HG03442 (cell line): ENCODE measurements around the gene ADTRP.
A peak's percentile ranks its signal among the peaks of the same experiment; 100 is the strongest.
"Not testable (repeated sequence)": the region's sequence is repeated elsewhere in the genome, so short reads cannot be mapped to it uniquely, and the experiment has no call there.

Experiments used
- ATAC-seq: cut with Tn5 transposase; IDR thresholded peaks from one replicate; pipeline ENCODE4 v1.9.1; 2021; ENCODE audit warnings: mild to moderate bottlenecking, moderate library complexity; ENCODE audit not compliant: unreplicated experiment

The ADTRP gene

DNA sequence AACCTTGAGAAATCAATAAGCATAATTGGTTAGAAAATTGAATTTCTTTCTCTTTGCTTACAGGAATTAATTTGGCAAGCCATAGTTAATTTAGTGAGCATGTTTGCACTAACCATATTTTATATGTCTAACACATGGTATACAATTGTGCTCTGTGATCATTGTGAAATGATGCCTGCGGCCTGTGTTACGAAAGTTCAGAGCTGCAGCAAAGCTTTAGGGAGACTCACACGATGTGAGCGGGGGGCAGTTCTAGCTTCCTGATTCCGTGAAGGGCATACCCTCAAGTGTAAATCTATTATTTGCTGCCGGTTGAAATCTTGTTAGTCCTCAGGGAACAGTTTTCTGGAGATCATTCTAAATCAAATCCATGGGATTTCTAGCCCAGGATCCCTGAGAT lies 25.5 kb upstream of the ADTRP start:
- ATAC-seq = no peak

DNA sequence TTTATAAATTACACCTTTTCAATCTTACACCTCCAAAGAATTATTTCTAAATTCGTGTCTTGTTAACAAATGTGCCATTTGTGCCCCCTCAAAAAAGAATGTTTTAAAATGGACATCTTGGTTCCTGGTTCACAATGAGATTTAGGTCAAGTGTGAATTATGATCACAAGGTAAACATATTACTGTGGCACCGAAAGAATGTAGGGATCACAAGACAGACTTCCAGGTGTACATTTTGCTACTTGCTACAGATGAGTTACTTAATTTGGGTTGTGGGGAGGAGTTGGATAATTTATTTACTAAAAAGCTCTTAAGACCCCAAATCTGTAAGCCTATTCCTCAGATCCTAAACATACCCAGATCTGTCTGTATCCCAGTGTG lies 25.0 kb upstream of the ADTRP start:
- no peak for ATAC-seq

DNA sequence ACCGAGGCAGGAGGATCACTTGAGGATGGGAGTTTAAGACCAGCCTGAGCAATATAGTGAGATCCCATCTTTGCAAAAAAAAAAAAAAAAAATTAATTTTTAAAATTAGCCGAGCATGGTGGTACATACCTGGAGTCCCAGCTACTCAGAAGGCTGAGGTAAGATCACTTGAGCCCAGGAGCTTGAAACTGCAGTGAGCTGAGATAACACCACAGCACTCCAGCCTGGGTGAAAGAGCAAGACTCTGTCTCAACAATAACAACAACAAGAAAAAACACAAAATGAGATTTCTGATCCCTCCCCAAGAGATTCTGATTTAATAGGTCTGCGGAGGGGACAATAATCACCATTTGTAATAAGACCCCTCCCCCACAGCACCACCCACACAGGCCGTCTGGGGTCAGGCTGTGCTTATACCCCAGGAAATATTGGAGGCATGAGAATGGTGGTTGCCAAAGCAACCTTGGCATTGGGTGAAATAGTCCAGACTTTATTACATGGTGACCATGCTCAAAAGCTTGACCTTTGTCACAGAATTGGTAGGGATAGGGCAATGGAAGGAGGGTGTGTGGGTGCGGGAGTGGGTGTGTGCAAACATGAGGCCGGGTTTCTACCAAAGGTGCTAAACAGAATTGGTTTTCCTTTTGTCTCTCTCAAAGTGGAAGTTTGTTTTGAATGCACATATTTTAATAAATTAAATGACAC lies 24.4 kb upstream of the ADTRP start:
- ATAC-seq = no peak

DNA sequence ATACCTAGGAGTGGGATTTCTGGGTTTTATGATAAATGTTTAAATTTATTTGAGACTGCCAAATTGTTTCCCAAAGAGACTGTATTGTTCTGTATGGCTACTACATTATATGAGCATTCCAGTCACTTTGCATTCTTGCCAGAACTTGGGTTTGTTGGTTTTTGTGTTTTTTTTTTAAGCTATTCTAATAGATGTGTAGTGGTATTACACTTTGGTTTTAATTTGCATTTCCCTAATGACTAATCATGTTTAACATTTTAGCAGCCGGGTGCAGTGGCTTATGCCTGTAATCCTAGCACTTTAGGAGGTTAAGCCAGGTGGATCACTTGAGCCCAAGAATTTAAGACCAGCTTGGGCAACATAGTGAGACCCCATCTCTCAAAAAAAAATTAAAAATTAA lies 21.9 kb upstream of the ADTRP start:
- ATAC-seq = not testable (repeated sequence)

DNA sequence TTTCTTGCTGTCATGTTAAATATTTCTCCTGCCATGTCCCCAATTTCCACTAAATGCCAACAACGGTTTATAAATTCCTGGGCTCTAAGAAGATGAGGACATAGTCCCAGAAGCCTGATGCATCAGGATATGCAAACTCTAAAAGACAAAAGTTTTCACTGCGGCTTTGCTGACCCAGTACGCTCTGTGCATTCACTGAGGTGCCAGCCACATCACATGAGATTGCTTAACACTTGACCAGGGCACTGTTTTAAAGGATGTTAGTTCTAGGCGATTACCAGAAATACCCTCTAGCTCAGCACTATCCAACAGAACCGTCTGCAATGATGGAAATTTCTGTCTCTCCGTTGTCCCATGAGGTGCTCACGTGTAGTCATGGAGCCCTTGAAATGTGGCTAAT lies 19.9 kb upstream of the ADTRP start:
- ATAC-seq = no peak

DNA sequence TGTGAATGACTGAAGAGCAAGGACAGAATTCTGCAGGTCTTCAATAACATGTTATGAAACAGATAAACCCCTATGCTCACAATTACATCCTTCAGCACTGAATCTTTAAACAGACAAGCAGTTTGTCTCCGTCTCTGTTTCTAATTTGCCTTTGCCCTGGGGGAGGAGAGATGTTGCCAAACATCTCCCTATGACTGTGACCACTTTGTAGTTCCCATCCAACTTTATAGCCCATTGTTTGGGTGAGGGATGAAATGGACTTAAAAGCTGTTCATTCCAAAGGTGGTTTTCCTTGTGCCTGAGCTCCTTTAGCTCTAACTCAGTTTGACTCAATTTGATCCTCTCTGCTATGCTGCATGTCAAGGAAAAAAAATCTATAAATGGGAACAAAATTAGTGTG lies 19.5 kb upstream of the ADTRP start:
- no peak for ATAC-seq

DNA sequence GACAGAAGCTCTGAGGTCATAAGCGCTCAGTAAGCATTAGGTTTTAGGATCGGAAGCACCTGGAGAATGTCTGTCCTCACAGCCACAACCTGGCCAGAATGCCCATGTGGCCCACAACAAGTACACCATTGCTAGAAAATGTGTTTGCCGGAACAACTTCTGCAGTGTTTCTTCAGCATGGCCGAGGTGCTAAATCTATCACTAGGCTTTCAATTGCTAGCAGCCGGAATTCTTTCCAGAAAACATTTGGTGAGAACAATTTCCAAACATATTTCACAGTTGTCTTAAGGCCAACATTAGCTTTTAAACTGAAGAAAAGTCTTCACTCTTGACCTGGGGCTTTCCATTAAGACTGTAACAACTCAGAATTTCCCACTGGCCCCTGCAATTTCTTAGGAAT lies 18.2 kb upstream of the ADTRP start:
- no peak for ATAC-seq

DNA sequence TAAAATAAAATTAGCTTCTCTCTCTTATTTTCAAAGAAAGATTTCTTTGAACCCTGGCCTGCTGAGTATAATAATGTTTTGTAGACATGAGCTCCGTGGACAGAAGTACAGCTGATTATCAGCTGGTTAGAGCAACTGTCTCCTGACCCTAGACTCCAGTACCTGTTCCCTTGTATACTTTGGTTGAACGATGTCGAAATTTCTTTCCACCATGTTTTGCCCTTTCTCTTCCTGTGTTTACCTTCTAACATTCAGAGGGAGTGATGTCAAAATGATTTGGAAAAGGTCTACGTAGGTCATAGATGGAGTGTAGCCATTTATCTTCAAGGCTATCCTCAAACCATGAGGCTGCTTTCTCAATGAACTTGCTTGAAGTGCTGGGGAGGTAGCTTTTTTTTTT lies 16.8 kb upstream of the ADTRP start:
- no peak for ATAC-seq

DNA sequence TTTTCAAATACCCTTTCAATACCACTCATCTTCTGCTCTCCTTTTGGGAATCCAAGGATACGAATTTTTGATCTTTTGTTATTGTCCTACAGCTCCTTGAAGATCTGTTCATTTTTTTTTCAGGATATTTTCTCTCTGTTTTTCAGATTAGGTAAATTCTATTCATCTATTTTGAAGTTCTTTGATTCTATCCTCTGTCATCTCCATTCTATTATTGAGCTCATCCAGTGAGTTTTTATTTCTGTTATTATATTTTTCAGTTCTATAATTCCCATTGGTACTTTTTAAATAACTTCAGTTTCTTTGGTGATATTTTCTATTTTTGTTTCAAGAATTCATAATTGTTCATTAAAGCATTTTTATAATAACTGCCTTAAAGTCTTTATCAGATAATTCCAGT lies 14.7 kb upstream of the ADTRP start:
- ATAC-seq = no peak

DNA sequence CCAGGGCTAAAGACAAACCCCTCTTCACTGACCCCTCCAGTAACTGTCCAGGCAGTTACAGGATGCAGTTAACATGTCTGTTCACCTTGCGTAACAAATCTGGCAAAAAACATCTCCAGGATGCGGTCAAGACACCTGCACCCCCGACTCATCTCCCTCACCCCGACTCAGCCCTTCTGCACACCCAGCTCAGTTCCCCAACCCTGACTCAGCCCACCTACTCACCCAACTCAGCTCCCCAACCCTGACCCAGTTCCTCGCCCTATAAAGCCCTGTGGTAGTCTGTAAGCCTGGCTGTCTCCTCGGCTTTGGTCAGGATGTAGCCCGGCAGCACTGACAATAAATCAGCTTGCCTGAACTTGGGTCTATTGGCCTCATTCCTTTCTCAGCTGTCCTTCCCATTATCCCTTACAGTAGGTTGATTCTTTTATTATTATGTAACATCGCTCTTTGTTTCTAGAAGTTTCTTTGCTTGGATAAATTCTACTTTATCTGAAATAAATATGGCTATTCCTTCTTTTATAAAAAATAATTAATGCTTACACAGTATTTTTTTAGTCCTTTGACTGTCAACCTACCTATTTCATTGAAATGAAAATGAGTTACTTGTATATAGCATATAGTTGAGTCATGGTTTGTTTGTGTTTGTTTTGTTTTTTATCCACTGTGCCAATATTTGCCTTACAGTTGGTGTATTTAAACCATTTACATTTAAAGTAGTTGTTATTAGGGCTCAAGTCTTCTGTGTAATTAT lies 12.9 kb upstream of the ADTRP start:
- ATAC-seq = no peak

DNA sequence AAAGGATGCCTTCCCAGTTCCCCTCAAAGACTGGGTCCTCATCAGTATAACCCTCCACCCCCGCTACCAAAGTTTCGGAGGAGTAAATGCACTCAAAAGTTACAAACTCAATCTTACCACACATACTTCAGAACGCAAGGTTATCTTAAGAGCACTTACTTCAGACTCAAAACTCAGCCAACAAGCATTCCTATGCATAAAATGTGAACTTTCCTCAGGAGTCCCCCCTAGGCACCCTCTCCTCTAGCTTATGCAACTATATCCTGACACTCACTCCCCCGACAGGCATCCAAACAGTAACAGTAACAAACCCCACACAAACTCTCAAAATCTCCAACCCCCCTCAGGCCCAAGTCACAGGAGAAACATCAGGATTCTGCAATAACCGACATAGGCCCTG lies 11.1 kb upstream of the ADTRP start:
- no peak for ATAC-seq

DNA sequence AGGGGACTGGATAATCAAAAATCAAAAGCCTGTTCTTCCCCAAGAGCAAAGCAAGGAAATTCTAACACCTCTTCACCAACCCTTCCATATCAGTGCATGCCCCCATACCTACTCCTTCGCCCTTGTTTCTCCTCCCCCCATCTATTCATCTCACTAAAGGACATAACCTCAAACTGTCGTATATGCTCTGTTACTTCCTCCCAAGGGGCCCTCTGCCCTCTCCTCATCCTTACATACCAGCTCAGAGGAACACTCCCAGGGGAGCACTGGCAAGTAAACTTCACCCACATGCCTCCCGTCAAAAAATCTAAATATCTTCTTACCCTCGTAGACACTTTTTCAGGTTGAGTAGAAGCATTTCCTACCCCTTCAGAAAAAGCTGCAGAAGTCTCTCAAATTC lies 9.4 kb upstream of the ADTRP start:
- ATAC-seq = no peak

DNA sequence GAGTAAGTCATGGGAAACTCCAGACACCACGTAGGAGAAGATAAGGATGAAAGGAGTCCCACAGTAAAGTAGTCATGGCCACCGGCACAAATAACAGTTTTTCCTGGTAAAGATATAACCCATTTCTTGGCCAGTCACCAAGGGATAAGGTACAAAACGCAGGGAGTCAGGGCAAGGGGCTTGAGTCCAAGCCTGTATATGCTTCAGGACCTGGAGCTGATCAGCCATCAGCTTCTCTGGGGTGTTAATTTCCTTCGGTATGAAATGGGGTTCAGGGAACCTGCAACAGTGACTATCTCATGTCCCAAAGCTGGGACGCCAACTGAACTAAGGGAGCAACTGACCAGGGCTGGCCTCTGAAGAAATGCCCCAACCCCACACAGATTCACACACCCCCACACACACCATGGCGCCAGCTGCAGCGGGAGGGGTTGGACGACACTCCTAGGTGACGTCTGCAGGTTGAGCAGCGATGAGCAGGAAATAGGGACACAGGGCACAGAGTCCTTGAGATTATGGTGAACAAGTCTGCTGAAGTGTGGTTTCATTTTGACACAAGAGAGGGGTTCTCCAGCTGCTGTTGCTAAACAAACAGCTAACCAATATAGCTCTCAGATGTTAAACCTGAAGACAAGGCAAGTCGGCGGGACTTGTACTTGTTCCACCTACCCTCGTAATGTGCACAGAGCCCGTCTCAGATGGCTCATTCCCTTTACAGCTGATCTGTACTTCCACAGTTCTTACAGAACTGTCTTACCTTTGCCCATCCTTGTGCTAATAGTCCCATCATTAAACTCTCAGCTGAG lies 7.4 kb upstream of the ADTRP start:
- ATAC-seq = peak; percentile 91

DNA sequence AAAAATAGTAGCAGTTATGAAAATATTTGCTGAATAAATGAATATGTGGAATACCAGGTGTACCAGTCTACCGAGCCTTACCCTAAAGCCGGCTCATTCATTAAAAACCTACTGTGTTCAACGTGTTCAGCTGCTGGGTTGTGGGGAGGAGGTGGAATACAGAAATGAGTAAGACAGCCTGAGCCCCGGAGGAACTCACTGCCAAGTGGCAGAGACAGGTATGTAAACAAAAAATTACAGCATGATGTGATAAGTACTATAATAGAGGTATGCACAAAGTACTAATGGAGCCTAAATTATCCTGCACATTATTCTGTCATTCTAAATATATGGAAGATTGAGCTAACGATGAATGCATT lies 6.8 kb upstream of the ADTRP start:
- peak; percentile 58 for ATAC-seq

DNA sequence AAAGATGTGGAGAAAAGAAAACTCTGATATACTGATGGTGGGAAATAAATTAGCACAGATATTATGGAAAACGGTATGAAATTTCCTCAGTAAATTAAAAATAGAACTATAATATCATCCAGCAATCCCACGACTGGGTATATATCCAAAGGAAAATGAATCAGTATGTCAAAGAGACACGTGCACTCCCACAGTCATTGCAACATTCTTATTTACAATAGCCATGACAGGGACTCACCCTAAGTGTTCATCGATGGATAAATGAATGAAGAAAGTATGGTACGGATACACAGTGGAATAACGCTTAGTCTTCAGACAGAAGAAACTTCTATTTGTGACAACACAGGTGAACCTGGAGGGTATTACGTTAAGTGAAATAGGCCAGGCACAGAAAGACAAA lies 5.7 kb upstream of the ADTRP start:
- no peak for ATAC-seq

DNA sequence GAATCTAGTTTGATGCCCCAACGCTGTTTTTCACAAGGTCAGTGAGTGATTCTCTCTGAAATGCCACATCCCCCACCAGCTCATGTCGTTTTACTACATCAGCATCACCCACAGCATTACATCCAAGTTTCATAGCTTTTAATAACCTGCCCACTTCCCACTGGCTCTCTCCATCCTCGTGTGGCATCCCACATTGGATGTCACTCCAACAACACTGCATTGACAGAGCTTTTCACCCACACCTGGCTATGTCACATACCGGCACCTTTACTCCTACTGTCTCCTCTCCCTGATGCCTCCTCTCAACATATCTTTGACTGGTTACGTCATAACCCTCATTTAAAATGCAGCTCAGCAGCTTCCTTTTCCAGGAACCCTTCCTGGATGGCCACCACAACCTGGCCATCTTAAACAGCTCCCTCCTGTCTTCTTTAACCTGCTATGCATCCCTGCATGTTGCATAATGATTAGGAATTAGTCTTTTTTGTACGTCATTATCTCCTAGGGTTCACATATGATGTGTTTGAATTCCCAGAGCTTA lies 5.0 kb upstream of the ADTRP start:
- ATAC-seq = no peak

DNA sequence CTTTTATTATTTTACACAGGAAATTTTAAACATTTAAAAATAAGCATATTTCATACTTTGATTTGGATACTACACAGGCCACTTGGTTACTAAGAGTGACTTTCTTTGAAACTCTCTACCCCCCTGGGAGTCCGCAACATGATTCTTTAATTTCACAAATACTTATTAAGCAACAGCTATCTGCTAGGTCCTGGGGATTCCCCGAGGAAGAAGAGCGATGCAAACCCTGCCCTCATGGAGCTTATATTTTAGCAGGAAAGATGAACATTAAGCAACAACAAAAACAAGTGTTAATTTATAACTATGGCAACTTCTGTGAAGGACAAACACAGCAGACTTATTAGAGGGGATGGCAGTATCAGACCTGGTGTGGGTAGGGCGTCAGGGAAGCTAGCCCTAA lies 3.9 kb upstream of the ADTRP start:
- ATAC-seq = no peak

DNA sequence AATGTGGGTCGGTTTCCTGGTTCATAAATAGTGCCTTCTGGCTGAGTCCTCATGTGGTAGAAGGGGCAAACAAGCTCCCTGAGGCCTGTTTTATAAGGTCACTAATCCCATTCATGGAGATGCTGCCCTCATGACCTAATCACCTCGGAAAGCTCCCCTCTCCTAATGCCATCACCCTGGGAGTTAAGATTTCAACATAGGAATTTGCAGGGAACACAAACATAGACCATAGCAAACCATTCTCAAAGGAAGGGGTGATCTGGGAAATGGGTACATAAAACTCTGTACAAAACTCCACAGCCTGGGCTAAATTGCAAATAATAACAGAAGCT lies 1.5 kb upstream of the ADTRP start:
- ATAC-seq = no peak

DNA sequence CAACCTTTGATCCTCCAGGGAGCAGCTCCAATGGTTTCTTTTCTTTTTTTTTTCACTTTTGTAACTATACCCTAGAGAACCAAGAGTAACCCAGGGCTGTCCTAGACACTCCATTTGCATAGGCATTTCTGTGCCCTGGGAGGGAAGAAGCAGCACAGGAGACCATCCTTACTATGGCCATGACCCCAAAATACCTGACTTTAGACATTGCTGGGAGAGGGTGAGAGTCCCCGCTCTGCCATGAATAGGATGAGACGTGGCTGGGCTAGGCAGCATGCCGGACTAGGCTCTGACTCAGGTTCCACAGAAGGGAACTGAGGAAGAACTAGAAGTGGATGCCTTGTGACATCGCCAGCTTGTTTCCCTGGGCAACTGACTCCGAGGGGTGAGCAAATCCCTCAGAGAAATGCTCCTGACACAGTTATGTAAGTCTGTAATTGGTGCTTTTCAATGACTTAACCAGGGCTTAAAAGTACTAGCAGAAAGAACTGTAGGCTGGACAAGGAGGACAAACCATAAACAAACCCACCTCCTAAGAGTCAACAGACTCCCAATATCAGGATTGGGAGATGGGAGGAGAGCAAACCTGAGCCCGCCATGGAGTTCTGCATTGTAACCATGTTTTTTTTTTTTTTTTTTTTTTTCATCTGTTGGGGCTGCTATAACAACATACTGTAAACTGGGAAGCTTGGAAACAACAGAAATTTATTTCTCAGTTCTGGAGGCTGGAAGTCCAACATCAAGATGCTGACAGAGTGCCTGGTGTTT lies 910 bp upstream of the ADTRP start:
- no peak for ATAC-seq

DNA sequence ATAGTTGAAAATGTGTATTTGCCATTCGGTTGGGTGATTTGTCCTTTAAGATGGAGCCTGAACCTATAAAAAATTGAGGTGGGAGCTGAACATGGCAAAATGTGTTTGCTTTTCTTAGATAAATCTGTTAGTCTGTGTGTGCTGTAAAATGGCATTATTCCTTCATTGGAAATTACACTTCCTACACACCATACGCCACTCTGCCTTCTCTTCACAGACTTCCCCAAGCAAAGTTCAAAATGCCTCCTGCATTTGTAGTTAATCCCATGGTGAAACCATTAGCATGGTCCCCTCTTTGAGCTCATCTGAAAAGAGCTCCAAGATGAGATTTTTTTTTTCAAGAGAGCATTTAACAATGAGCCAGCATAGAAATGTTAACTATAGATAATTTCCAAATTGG lies 567 bp downstream of the ADTRP start:
- no peak for ATAC-seq

DNA sequence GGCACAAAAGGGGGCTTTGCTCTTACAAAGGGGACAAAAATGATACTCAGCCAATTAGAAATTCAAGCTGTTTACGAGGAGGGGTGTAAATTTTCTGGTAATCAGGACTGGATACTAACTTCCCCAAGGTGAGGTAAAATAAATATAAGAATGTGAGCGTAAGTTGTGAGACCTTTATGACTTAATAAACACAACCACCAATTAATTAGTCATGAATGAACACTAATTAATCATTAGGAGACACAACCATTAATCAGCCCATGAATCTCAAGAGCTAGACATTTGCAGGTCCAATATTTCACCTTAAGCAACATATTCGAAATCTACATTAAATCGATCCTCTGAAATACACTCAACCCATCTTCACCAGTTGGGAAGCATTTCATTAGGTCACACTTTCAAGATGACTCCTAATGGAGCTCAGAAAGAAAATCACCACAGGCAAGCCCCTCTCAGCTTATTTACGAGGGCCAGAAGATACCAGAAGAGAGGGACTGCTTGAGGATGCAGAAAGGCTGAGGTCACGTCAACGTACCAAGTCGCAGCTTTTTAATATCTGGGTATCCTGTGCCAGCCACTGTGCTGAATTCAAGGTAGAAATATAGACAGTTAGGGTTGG lies 2.7 kb downstream of the ADTRP start:
- no peak for ATAC-seq
